Trophoblast cell (in vitro differentiated cells and primary cell): ENCODE results near the gene CSTF3.

ENCODE experiments used
- DNase-seq, 2 donors: peaks; one replicate each; pipeline ENCODE4 v3.0.0-alpha.2; 2016
- H2AFZ ChIP-seq: 2 replicates; pipeline ENCODE4 v1.6.1; 2013; ENCODE audit warnings: low read length, moderate library complexity, mild to moderate bottlenecking; ENCODE audit not compliant: insufficient read depth, poor library complexity
- H2AK5ac ChIP-seq: 2 replicates; pipeline ENCODE4 v1.6.1; 2013; ENCODE audit warnings: mild to moderate bottlenecking, low read length
- H2BK120ac ChIP-seq: 2 replicates; pipeline ENCODE4 v1.6.1; 2013; ENCODE audit warnings: low read length, mild to moderate bottlenecking, moderate library complexity; ENCODE audit not compliant: insufficient read depth, poor library complexity
- H2BK12ac ChIP-seq: 2 replicates; pipeline ENCODE4 v1.6.1; 2013; ENCODE audit warnings: mild to moderate bottlenecking, low read length, moderate library complexity
- H2BK5ac ChIP-seq: 2 replicates; pipeline ENCODE4 v1.6.1; 2013; ENCODE audit warnings: low read length, low read depth, moderate library complexity, mild to moderate bottlenecking; ENCODE audit not compliant: poor library complexity
- H3K14ac ChIP-seq: 2 replicates; pipeline ENCODE4 v1.6.1; 2013; ENCODE audit warnings: mild to moderate bottlenecking, low read length
- H3K18ac ChIP-seq: 2 replicates; pipeline ENCODE4 v1.6.1; 2013; ENCODE audit warnings: mild to moderate bottlenecking, low read length
- H3K23ac ChIP-seq: 2 replicates; pipeline ENCODE4 v1.6.1; 2013; ENCODE audit warnings: low read length
- H3K27ac ChIP-seq: 2 replicates; pipeline ENCODE4 v1.5.1; 2013; ENCODE audit warnings: low read depth, mild to moderate bottlenecking, inconsistent platforms, low read length, moderate library complexity
- H3K27me3 ChIP-seq: 2 replicates; pipeline ENCODE4 v1.6.1; 2013; ENCODE audit warnings: inconsistent platforms, mild to moderate bottlenecking, low read length, moderate library complexity; ENCODE audit not compliant: insufficient read depth
- H3K36me3 ChIP-seq, 2 experiments: 1 replicate in 1 of 2; 2 replicates in 1 of 2; pipeline ENCODE4 v1.6.1; 2013; ENCODE audit warnings: low read length in 2 of 2, mild to moderate bottlenecking in 2 of 2, moderate library complexity in 1 of 2; ENCODE audit not compliant: insufficient read depth in 2 of 2, control insufficient read depth in 1 of 2
- H3K4ac ChIP-seq: 2 replicates; pipeline ENCODE4 v1.6.1; 2013; ENCODE audit warnings: low read depth, mild to moderate bottlenecking, low read length, moderate library complexity
- H3K4me1 ChIP-seq, 2 experiments: 1 replicate in 1 of 2; 2 replicates in 1 of 2; pipeline ENCODE4 v1.6.1; 2013; ENCODE audit warnings: low read length in 2 of 2, mild to moderate bottlenecking in 2 of 2, moderate library complexity in 1 of 2; ENCODE audit not compliant: insufficient read depth in 2 of 2, control insufficient read depth in 1 of 2
- H3K4me2 ChIP-seq: 2 replicates; pipeline ENCODE4 v1.6.1; 2013; ENCODE audit warnings: inconsistent platforms, mild to moderate bottlenecking, low read length, moderate library complexity
- H3K4me3 ChIP-seq: 2 replicates; pipeline ENCODE4 v1.5.1; 2013; ENCODE audit warnings: mild to moderate bottlenecking, low read depth, low read length, inconsistent platforms
- H3K79me1 ChIP-seq: one replicate; pipeline ENCODE4 v1.6.1; 2013; ENCODE audit warnings: low read length
- H3K79me2 ChIP-seq: 2 replicates; pipeline ENCODE4 v1.6.1; 2013; ENCODE audit warnings: low read length, mild to moderate bottlenecking; ENCODE audit not compliant: control insufficient read depth, insufficient read depth, poor library complexity
- H3K9ac ChIP-seq: 2 replicates; pipeline ENCODE4 v1.6.1; 2013; ENCODE audit warnings: mild to moderate bottlenecking, low read length
- H3K9me3 ChIP-seq: 2 replicates; pipeline ENCODE4 v1.6.1; 2013; ENCODE audit warnings: low read depth, mild to moderate bottlenecking, control low read depth, inconsistent platforms, low read length; ENCODE audit not compliant: insufficient read depth
- H4K12ac ChIP-seq: 2 replicates; pipeline ENCODE4 v1.6.1; 2013; ENCODE audit warnings: low read depth, mild to moderate bottlenecking, low read length, moderate library complexity
- H4K8ac ChIP-seq: 2 replicates; pipeline ENCODE4 v1.6.1; 2013; ENCODE audit warnings: low read depth, mild to moderate bottlenecking, low read length, moderate library complexity
- H4K91ac ChIP-seq: one replicate; pipeline ENCODE4 v1.6.1; 2013; ENCODE audit warnings: low read depth, mild to moderate bottlenecking, low read length, moderate library complexity
- WGBS: extraction: QIAGEN DNeasy Blood & Tissue Kit; methylation state at CpG from one replicate; pipeline ENCODE4 v1.1.7; 2013; ENCODE audit warnings: missing lambda C conversion rate; ENCODE audit not compliant: insufficient read length, insufficient coverage; ENCODE audit errors: extremely low coverage; 5-methylcytosine and 5-hydroxymethylcytosine counted together

Gene CSTF3

DNA sequence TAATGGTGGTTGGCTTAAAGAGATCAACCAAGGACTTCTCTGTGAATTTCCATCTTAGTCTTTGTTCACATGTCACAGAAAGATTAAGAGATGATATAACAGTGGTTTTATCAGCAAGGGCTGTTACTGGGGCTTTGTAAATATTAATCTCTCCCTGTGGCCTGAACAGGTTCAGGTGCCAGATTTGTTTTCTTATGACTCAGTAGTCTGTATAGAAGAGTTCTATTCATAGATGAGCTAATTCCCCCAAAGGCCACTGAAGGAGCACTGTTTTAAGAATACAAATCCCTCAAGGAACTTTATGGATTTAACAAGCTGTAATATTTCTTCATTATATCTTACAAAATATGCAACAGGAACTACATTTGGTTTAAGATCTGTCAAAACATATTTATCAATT is 71.5 kb downstream of the CSTF3 start:
- no peak overlapping the region for H4K91ac ChIP-seq
- H2AK5ac ChIP-seq = no peak overlapping the region
- H3K79me2 ChIP-seq = no peaks in the 10 kb centered on the region
- H3K14ac ChIP-seq = no peak overlapping the region
- no peak overlapping the region for H3K18ac ChIP-seq
- H3K4me3 ChIP-seq = no peak overlapping the region
- H3K36me3 ChIP-seq = peaks cover 11 to 13% of the 10 kb centered on the region in 2 experiments
- no peaks in the 10 kb centered on the region for H3K9me3 ChIP-seq
- H2AFZ ChIP-seq = no peak overlapping the region
- H4K12ac ChIP-seq = no peak overlapping the region
- no peak overlapping the region for H2BK120ac ChIP-seq
- no peak overlapping the region for H3K23ac ChIP-seq
- H3K4me1 ChIP-seq = no peaks in the 10 kb centered on the region
- H2BK12ac ChIP-seq = no peak overlapping the region
- H3K4me2 ChIP-seq = no peak overlapping the region
- no peak overlapping the region for H4K8ac ChIP-seq
- no peak overlapping the region for H2BK5ac ChIP-seq
- no peak overlapping the region for H3K4ac ChIP-seq
- no peak overlapping the region for H3K27ac ChIP-seq
- no peak for DNase-seq
- no peaks in the 10 kb centered on the region for H3K79me1 ChIP-seq
- H3K27me3 ChIP-seq = no peaks in the 10 kb centered on the region
- H3K9ac ChIP-seq = no peak overlapping the region

DNA sequence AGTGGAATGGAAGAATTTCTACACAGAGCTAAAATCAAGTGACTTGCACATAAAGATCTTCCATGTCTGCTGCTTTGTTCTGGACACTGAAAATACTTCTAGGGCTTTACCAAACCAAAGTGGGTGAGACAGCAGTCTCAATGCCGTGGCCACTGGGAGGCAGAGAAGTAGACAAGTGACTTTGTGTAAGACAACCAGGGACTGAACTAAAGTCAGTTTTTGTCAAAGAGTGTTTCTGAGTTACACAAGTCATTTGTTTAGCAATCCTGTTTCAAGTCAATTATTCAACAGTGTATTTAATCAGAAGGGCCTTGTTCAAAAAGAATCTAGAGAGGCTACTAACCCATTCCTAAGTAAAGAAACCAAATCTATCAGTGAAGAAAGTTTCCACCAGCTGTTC is 75.3 kb downstream of the CSTF3 start:
- Histone ChIP-seq H3K27ac (no peak overlapping the region), H3K79me1 (no peaks in the 10 kb centered on the region), H4K8ac (no peak overlapping the region), H4K91ac (no peak overlapping the region), H3K14ac (no peak overlapping the region), H3K9ac (no peak overlapping the region), H3K4me2 (no peak overlapping the region), H3K79me2 (no peaks in the 10 kb centered on the region), H3K4me3 (no peak overlapping the region), H2AFZ (no peak overlapping the region), H2BK5ac (no peak overlapping the region), H3K4ac (no peak overlapping the region), H3K36me3 (peaks cover 22 to 25% of the 10 kb centered on the region in 2 experiments), H2AK5ac (no peak overlapping the region), H3K18ac (no peak overlapping the region), H2BK12ac (no peak overlapping the region), H3K27me3 (no peaks in the 10 kb centered on the region), H3K4me1 (no peaks in the 10 kb centered on the region), H3K23ac (no peak overlapping the region), H3K9me3 (no peaks in the 10 kb centered on the region), H2BK120ac (no peak overlapping the region), H4K12ac (no peak overlapping the region)
- DNase-seq = no peak
- no CpG with 5 or more reads among the region's 1 CpG for WGBS

DNA sequence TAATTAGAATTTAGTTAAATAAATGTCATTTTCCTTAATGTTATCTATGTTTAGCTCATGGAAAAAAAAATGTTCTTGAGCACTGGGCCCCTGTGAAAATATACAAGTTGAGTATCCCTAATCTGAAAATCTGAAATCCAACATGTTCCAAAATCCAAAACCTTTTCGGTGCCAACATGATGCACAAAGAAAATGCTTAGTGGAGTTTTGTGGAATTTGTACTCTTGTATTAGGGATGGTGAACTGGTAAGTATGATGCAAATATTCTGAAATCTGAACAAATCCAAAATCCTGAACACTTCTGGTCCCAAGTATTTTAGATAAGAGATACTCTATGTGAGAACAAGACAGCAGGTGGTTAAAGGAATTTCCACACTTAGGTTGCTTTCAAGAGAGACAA is 77.4 kb downstream of the CSTF3 start:
- H3K79me2 ChIP-seq = no peaks in the 10 kb centered on the region
- no peak overlapping the region for H3K4me3 ChIP-seq
- no peak overlapping the region for H2BK120ac ChIP-seq
- DNase-seq = no peak
- H3K36me3 ChIP-seq = peaks cover 27 to 35% of the 10 kb centered on the region in 2 experiments
- no peak overlapping the region for H2AK5ac ChIP-seq
- no peak overlapping the region for H2BK5ac ChIP-seq
- H3K9me3 ChIP-seq = no peaks in the 10 kb centered on the region
- peaks cover 0 to 2% of the 10 kb centered on the region in 2 experiments for H3K4me1 ChIP-seq
- no peak overlapping the region for H3K27ac ChIP-seq
- H3K23ac ChIP-seq = no peak overlapping the region
- no peak overlapping the region for H3K4ac ChIP-seq
- no peak overlapping the region for H2BK12ac ChIP-seq
- no peak overlapping the region for H4K12ac ChIP-seq
- no peak overlapping the region for H2AFZ ChIP-seq
- no peak overlapping the region for H4K8ac ChIP-seq
- no peak overlapping the region for H4K91ac ChIP-seq
- no peak overlapping the region for H3K18ac ChIP-seq
- no peak overlapping the region for H3K4me2 ChIP-seq
- no peaks in the 10 kb centered on the region for H3K79me1 ChIP-seq
- no peaks in the 10 kb centered on the region for H3K27me3 ChIP-seq
- H3K14ac ChIP-seq = no peak overlapping the region
- no CpG with 5 or more reads among the region's 1 CpG for WGBS
- no peak overlapping the region for H3K9ac ChIP-seq

GRCh38 chr11:33072465-33072864 is 88.8 kb downstream of the CSTF3 start:
- no peak overlapping the region for H3K27ac ChIP-seq
- H2BK12ac ChIP-seq = no peak overlapping the region
- H2BK120ac ChIP-seq = no peak overlapping the region
- peaks cover 2 to 4% of the 10 kb centered on the region in 2 experiments for H3K4me1 ChIP-seq
- H3K9ac ChIP-seq = no peak overlapping the region
- H4K12ac ChIP-seq = no peak overlapping the region
- no peak for DNase-seq
- H3K4ac ChIP-seq = no peak overlapping the region
- WGBS = no CpG with 5 or more reads among the region's 8 CpGs
- no peak overlapping the region for H3K4me3 ChIP-seq
- H3K36me3 ChIP-seq = peaks cover 28 to 45% of the 10 kb centered on the region in 2 experiments
- no peak overlapping the region for H4K8ac ChIP-seq
- H2BK5ac ChIP-seq = no peak overlapping the region
- no peak overlapping the region for H2AFZ ChIP-seq
- no peak overlapping the region for H3K23ac ChIP-seq
- no peaks in the 10 kb centered on the region for H3K27me3 ChIP-seq
- no peak overlapping the region for H4K91ac ChIP-seq
- H3K18ac ChIP-seq = no peak overlapping the region
- H3K14ac ChIP-seq = no peak overlapping the region
- peaks cover 1% of the 10 kb centered on the region for H3K9me3 ChIP-seq
- no peak overlapping the region for H2AK5ac ChIP-seq
- H3K79me1 ChIP-seq = no peaks in the 10 kb centered on the region
- H3K4me2 ChIP-seq = no peak overlapping the region
- H3K79me2 ChIP-seq = no peaks in the 10 kb centered on the region
